GM18873 (cell line): ENCODE data around the gene SPATA6.
"Not testable (repeated sequence)": the region's sequence is repeated elsewhere in the genome, so short reads cannot be mapped to it uniquely, and the experiment has no call there.

Source experiments
- ATAC-seq: cut with Tn5 transposase; IDR thresholded peaks from one replicate; pipeline ENCODE4 v1.9.1; 2021; ENCODE audit warnings: mild to moderate bottlenecking, moderate library complexity, moderate number of reproducible peaks; ENCODE audit not compliant: unreplicated experiment, low FRiP score

Gene SPATA6

DNA sequence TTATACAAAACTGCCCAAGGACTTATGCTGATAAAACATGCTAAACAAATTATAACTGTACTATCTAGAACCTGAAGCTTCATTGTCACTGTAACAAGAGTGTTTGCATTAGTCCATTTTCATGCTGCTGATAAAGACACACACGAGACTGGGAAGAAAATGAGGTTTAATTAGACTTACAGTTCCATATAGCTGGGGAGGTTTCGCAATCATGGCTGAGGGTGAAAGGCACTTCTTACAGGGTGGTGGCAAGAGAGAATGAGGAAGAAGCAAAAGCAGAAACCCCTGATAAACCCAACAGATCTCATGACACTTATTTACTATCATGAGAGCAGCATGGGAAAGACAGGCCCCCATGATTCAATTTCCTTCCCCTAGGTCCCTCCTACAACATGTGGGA is 100.4 kb downstream of the SPATA6 start:
- ATAC-seq = no peak

DNA sequence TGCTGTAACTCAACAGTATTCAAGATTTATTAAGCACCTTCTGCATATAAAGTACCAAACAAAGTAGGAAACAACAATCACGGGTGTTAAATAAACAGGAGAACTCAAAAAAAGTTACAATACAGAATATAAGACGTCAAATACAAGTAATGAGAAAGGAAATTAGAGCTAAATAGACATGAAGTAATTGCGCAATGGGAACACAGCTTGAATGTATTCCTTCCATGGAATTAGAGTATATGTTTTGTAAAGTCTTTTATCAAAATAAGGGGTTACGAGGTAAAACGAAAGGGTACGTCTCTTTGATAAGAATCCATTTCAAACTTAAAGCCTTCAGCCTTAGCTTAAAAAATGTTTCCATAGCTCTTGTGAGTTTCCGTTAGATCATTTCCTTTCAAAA is 109.1 kb downstream of the SPATA6 start:
- no peak for ATAC-seq

DNA sequence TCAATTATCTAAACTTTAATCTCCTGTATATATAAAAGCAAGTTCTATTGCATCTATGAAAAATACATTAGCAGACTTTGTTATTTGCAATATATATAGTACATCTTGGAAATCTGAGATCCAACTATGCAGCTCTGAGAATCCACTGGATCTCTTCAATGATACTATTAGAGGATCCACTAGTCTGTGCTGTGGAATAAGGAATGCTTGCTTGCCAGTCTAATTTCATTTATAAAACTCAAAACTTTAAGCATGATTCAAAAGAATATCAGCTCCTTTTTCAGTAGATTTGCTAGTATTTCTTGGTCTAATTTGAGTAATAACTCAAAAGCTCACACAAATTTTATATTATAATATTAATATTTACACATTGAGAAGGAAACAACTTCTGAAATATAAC is 115.1 kb downstream of the SPATA6 start:
- ATAC-seq = no peak

DNA sequence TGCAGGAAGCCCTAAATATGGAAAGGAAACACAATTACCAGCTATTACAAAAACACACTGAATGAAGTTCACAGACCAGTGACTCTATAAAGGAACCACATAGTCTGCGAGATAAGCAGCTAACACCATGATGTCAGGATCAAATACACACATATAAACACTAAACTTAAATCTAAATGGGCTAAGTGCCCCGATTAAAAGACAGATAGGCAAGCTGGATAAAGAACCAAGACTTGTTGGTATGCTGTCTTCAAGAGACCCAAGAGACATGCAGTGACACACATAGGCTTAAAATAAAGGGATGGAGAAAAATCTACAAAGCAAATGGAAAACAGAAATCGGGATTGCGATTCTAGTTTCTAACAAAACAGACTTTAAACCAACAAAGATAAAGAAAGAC is 127.6 kb downstream of the SPATA6 start:
- no peak for ATAC-seq

DNA sequence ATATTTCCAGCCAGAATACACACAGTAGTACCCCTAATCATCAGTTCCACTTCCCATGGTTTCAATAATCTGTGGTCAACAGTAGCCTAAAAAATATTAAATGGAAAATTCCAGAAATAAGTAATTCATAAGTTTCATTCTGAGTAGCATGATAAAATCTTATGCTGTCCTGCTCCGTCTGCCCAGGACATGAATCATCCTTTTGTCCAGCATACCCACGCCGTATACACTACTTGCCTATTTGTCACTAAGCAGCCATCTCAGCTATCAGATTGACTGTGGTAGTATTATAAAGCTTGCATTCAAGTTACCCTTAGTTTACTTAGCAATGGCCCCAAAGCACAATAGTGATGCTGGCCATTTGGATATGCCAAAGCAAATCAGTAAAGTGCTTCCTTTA is 130.8 kb downstream of the SPATA6 start:
- no peak for ATAC-seq

DNA sequence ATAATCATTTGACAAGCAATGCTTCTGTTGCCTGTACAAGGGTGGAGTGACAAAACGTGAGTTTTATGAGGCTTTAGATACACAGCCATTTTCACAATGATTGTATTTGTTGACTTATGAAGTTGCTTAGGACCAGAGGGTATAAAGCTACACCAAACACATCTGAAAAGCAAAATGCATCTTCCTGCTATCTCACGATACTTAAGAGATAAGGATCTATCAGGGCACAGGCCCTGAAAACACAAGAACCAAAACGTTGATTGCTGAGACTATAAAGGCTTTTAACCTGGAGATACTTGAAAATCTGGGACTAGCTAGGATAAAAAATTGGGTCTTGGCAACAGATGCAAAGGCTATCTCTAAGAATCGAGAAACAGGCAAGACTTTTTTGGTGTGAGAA is 133.7 kb downstream of the SPATA6 start:
- ATAC-seq = no peak

DNA sequence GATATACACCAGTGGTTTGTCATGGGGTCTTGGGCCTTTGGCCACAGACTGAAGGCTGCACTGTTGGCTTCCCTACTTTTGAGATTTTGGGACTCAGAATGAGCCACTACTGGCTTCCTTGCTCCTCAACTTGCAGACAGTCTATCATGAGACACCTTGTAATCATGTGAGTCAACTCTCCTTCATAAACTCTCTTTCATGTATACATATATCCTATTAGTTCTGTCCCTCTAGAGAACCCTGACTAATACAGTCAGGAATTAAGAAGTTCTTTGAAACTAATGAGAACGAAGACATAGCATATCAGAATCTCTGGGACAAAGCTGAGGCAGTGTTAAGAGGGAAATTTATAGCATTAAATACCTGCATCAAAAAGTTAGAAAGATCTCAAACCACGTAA is 138.7 kb downstream of the SPATA6 start:
- ATAC-seq = no peak

DNA sequence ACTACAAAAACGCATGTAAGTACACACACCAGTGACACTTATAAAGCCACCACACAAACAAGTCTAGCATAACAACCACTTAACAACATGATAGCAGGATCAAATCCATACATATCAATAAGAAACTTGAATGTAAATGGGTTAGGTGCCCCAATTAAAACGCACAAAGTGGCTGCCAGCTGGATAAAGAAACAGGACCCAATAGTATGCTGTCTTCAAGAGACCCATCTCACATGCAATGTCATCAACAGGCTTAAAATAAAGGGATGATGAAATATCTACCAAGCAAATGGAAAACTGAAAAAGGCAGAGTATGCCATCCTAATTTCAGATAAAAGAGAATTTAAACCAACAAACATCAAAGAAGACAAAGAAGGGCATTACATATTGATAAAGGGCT is 139.9 kb downstream of the SPATA6 start:
- ATAC-seq = no peak

DNA sequence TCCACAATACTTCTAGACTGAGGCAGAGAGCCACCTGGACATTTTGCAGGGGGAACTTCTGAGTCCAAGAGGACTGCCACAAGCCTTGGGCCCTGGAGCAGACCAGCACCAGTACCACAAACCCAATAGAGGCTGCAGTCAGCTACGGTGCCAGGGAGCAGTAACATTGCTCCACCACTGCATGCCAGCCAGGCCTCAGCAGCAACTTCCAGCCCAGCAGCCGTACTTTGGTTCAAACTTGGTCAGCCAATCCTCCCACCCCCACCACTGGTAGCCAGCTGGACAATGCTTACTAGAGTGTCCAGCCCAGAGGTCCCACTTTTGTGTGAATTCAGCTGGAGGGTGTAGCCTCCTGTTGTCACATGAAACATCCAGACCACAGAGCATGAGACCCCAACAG is 142.1 kb downstream of the SPATA6 start:
- no peak for ATAC-seq

DNA sequence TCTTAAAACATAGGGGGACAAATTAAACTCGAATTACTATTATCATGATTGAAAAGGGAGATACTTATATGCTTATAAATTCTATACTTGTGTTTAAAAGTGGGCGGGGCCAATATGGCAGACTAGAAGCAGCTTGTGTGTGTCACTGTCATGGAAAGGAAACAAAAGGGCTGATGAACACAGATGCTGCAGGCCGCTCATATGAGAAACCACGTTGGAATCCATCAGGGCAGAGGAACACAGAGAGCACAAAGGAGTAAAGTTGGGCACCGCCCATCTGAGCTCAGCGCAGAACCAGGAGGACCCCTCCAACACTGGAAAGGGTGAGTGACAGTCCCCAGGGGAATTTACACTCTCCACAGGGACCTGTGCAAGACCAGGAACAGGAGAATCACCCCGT is 142.5 kb downstream of the SPATA6 start:
- no peak for ATAC-seq

DNA sequence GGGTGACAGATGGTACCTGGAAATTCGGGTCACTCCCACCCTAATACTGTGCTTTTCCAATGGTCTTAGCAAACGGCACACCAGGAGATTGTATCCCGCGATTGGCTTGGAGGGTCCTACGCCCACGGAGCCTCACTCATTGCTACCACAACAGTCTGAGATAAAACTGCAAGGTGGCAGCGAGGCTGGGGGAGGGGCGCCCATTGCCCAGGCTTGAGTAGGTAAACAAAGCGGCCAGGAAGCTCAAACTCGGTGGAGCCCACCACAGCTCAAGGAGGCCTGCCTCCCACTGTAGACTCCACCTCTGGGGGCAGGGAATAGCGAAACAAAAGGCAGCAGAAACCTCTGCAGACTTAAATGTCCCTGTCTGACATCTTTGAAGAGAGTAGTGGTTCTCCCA is 160.2 kb downstream of the SPATA6 start:
- ATAC-seq = not testable (repeated sequence)

DNA sequence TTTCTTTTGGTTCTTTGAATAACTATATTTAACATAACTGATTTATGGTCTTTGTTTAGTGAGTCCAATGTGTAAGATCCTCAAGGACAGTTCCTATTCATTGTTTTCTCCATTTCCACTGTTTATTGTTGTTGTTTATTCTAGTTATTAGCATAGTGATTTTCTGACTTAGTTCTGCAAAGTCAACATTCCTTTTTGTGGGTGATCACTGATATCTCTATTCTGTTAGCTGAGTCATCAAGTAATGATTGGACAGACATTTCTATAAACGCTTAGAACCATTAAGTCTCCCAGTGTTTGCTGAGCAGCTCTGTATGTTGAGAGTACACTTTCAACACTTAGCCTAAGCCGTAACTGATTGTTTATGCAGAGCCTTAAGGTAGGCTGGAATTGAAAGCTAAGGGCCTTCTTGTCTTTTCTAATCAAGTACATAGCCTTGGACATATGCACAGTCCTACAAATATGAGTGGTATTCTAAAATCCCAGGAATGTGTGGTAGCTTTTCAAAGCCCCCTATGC is 162.4 kb downstream of the SPATA6 start:
- no peak for ATAC-seq

DNA sequence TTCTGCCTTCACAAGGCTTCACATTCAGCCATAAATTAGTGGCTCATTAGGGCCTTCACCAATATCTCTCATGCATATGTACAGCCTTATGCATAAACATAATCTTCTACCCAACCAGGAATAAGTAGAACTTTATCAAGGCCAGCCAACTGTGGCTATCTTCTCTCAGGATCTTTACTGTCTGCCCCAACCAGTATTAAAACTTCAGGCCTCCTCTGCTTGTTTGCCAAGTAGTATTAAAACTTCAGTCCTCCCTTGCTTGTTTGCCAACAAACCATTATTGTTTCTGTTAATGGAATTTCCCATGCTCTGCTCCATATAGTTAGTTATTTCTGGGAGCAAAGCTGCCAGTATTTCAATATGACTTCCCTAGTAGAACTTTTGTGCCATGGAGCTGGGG is 169.4 kb downstream of the SPATA6 start:
- no peak for ATAC-seq

DNA sequence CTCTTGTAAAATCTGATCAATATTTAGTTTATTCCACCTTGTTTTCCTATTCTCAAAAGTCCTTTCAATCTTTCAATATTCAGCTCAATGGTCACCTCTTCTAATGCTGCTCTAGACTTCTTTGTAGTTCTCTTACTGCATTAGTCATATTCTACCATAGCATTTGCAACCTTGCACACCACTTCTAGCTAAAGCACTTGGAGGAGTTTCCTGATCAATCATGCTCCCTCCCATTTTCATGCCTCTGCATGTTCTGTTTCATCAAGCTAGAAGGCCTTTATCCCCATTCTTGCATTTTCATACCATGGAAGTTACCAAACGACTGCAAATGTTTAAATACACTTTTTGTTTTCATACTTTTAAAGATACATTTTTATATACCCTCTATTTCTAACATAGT is 177.3 kb downstream of the SPATA6 start:
- ATAC-seq = no peak

DNA sequence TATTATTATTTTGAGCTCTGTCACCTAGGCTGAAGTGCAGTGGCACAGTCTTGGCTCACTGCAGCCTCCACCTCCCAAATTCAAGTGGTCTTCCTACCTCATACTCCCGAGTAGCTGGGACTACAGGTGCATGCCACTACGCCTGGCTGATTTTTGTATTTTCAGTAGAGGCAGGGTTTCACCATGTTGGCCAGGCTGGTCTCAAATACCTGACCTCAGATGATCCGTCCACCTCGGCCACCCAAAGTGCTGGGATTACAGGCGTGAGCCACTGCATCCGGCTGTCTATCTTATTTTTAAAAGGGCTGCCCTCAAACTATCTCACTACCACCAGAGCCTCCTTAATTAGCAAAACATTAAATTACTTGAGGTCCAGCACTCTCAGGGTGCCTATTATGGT is 177.9 kb downstream of the SPATA6 start:
- ATAC-seq = not testable (repeated sequence)

DNA sequence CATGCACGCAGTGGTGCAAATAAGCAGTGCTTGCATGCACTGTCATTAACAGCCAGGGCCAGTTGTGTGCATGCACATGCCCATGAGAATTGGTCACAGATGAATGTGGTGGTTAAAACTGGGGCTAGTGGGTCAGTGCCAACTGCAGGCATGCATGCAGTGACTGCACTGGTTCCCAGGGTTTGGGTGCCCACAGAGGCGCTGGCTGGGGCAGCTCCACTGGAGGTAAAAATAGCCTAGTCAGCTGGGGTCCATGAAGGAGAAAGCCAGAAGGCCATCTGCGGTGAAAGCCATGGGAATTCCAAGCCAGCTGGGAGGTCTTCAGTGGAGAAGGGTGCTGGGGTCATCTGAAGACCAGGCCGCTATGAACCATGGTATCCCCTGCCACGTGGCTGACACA is 179.3 kb downstream of the SPATA6 start:
- ATAC-seq = no peak

DNA sequence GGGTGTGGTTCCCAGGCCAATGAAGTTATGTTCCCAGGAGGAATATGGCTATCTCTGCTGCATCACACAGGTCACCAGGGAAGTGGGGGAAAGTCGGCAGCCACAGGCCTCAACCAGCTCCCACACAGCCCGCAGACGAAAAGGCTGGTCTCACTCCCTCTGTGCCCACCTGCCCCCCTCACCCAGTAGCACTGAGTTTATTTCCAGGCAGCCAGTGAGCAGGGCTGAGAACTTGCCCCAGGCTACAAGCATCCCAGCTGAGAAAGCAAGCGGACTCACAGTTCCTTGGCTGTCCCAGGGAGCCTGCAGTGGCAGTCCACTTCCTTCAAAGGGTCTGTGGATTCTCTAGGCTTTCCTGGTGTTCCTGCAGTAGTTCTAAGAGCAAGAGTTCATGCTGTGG is 180.6 kb downstream of the SPATA6 start:
- ATAC-seq = no peak

DNA sequence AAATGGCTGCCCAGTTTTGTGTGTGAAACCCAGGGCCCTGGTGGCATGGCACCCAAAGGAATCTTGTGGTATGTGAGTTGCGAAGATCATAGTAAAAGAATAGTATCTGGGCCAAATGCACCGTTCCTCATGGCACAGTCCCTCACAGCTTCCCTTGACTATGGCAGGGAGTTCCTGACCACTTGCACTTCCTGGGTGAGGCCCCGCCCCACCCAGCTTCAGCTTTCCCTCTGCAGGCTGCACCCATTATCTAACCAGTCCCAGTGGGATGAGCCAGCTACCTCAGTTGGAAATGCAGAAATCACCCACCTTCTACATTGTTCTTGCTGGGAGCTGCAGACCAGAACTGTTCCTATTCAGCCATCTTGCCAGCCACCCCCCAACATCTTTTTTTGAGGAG is 186.5 kb downstream of the SPATA6 start:
- ATAC-seq = no peak

DNA sequence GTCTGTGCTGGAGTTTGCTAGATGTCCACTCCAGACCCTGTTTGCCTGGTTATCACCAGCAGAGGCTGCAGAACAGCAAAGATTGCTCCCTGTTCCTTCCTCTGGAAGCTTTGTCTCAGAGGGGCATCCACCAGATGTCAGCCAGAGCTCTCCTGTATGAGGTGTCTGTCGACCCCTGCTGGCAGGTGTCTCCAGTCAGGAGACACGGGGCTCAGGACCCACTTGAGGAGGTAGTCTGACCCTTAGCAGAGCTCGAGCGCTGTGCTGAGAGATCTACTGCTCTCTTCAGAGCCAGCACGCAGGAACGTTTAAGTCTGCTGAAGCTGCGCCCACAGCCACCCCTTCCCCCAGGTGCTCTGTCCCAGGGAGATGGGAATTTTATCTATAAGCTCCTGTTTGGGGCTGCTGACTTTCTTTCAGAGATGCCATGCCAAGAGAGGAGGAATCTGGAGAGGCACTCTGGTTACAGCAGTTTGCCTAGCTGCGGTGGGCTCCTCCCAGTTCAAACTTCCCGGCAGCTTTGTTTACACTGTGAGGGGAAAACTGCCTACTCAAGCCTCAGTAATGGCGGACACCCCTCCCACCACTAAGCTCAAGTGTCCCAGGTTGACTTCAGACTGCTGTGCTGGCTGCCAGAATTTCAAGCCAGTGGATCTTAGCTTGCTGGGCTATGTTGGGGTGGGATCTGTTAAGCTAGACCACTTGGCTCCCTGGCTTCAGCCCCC is 187.1 kb downstream of the SPATA6 start:
- ATAC-seq = not testable (repeated sequence)

DNA sequence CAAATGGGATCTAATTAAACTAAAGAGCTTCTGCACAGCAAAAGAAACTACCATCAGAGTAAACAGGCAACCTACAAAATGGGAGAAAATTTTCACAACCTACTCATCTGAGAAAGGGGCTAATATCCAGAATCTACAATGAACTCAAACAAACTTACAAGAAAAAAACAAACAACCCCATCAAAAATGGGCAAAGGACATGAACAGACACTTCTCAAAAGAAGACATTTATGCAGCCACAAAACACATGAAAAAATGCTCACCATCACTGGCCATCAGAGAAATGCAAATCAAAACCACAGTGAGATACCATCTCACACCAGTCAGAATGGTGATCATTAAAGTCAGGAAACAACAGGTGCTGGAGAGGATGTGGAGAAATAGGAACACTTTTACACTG is 189.7 kb downstream of the SPATA6 start:
- ATAC-seq = not testable (repeated sequence)

DNA sequence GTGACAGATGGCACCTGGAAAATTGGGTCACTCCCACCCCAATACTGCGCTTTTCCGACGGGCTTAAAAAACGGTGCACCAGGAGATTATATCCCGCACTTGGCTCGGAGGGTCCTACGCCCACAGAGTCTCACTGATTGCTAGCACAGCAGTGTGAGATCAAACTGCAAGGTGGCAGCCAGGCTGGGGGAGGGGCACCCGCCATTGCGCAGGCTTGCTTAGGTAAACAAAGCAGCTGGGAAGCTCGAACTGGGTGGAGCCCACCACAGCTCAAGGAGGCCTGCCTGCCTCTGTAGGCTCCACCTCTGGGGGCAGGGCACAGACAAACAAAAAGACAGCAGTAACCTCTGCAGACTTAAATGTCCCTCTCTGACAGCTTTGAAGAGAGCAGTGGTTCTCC is 194.6 kb downstream of the SPATA6 start:
- ATAC-seq = not testable (repeated sequence)

DNA sequence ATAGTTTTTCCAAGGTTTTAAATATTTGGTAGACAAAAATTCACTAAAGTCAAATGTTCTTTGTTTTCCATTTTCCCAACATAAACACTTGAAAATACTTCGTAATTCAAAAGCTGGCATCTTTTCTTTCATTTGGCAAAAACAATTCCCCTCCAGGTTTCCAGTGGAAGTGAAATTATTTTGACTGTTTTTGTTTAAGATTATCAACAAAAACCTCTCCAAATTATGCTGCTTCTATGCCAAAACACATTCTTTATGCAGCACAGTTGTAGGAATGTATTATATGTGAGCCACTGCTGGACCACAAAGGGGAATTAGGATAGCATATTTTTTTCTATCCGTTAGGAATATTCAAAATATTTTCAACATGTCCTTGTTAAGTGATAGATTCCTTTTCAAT is 205.4 kb downstream of the SPATA6 start:
- no peak for ATAC-seq

DNA sequence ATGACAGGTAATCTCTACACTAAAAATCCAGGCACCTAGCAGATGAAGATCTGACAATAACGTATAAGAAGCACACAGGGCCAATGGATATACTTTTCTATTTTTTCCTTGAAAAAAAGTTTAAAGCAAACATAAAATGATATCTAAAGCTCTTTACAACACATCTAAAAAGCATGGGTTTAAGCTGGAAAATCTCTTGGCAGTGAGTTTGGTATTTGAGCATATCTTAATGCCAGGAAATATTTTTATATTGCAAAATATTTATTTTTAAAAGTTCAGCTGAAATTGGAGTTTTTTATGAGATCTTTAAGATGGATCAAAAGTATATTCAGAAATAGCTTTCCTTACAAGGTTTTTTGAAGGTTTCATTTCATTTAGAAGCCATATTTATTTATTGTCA is 209.0 kb downstream of the SPATA6 start:
- ATAC-seq = no peak
